Measurements from ENCODE around the gene EIF1AD. TPM values are rescaled to one million over a fixed set of nuclear protein-coding genes. Genes with fewer than 3 reads are reported as not detected.
A peak's percentile ranks its signal among the peaks of the same experiment; 100 is the strongest.

EIF1AD gene
- total RNA-seq, 3 donors from 2014 or later: 31.0 to 33.1 (median 31.0) TPM

DNA sequence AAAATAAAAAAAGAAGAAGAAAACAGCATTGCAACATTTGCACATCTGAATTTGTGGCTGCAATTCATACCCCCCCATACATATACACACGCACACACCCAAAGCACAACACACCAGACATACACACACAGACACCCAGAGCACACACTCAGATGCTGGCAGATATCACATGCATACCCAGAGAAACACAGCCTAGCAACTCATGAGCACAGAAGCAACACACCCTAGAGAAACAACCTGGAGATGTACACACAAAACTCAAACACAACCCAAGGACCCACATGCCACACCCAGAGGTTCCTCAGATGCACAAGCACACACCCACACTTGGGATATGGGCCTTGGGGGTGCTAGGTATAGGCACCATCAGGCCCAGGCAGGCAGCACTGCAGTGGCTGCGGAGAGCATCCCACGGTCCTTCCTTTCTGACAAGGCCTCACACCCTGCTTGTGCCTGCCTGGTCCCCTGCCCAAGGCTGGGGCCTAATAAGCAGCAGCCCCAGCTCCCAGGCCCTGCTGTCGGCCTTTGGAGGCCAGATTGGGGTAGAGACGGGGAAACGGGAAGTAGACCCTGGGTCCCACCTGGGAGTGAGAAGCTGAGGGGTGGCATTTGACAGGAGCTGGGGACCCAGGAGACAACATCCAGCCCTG lies 13.0 kb upstream of the EIF1AD start:
- DNase-seq (ENCODE audit: low spot score in 2 of 2): no peak
- Histone ChIP-seq H3K27me3 (peaks cover 0 to 6% of the 10 kb centered on the region in 2 donors), H3K36me3 (no peaks in the 10 kb centered on the region), H3K4me1 (peaks cover 0 to 9% of the 10 kb centered on the region in 2 donors), H3K9me3 (no peaks in the 10 kb centered on the region), H3K27ac (peak overlapping the region in 1 of 2 donors; percentile 63), H3K4me3 (no peak overlapping the region)
- intact Hi-C loops (cut with DNase I; ENCODE audit: low total_unique reads): no loop called here
- no peak for TF ChIP-seq POLR2AphosphoS5 (IDR thresholded peaks at IDR 0.05)
- no peak for TF ChIP-seq POLR2A (IDR thresholded peaks at IDR 0.05)
- no peak for TF ChIP-seq CTCF (IDR thresholded peaks at IDR 0.05)

DNA sequence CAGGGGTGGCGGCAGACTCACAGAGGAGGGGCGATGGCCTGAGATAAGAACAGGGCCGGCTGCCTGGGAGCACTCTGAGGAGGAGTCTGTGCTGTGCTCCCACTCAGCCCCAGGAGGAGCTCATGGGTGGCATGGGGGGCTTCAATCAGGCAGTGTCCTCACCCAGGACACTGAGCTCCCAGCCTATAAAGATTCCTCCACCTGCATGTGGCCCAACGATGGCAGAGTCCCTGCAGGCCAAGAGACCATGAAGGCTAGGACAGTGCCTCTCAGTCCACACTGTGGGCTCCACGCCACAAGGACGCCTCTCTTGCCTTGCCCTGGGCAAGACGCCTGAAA lies 11.8 kb upstream of the EIF1AD start:
- Histone ChIP-seq H3K27ac (no peak overlapping the region), H3K4me1 (peaks cover 0 to 9% of the 10 kb centered on the region in 2 donors), H3K27me3 (peaks cover 0 to 6% of the 10 kb centered on the region in 2 donors), H3K9me3 (no peaks in the 10 kb centered on the region), H3K4me3 (no peak overlapping the region), H3K36me3 (no peaks in the 10 kb centered on the region)
- intact Hi-C loops (cut with DNase I; ENCODE audit: low total_unique reads): no loop called here
- DNase-seq (ENCODE audit: low spot score in 2 of 2): no peak
- no peak for TF ChIP-seq CTCF (IDR thresholded peaks at IDR 0.05)
- TF ChIP-seq POLR2A (IDR thresholded peaks at IDR 0.05): no peak
- TF ChIP-seq POLR2AphosphoS5 (IDR thresholded peaks at IDR 0.05): no peak

DNA sequence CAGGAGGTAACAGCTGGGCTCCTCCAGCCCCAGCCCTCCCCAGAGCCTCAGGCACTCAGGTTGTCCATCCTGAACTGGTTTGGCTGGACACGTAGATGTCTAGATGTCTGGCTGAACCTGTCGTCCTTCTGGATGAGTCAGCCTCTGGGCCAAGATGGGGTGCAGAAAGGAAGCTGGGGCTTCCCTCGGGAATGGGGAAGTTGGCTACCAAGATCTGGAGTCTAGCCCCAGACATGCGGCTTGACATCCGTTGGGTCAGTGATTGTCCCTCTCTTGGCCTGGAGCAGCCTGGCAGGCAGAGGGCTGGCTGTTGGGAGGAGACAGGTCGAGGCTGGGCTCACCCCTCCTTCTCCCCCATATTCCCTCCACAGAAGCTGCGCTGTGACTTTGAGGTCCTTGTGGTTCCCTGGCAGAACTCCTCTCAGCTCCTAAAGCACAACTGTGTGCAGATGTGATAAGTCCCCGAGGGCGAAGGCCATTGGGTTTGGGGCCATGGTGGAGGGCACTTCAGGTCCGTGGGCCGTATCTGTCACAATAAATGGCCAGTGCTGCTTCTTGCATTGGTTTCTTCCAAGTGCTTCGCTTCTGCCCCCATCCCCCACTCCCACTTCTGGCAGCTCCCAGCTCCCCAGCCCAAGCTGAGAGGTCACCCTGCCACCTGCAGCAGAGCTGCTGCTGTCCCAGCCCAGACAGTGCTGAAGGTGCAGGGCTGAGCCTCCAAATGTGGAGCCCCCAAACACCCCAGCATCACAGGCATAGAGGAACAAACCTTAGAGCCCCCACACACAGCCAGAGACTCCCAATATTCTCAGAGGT lies 11.2 kb upstream of the EIF1AD start:
- Histone ChIP-seq H3K27me3 (peaks cover 0 to 6% of the 10 kb centered on the region in 2 donors), H3K4me3 (peak overlapping the region in 1 of 3 donors; percentile 15), H3K27ac (peak overlapping the region in 1 of 2 donors; percentile 45), H3K36me3 (no peaks in the 10 kb centered on the region), H3K4me1 (peaks cover 0 to 9% of the 10 kb centered on the region in 2 donors), H3K9me3 (no peaks in the 10 kb centered on the region)
- peak in 1 of 2 donors; percentile 72 for DNase-seq (ENCODE audit: low spot score in 2 of 2)
- TF ChIP-seq CTCF (IDR thresholded peaks at IDR 0.05) (no peak), POLR2AphosphoS5 (IDR thresholded peaks at IDR 0.05) (peak in 1 of 3 donors; percentile 50)
- intact Hi-C loops (cut with DNase I; ENCODE audit: low total_unique reads): no loop called here

DNA sequence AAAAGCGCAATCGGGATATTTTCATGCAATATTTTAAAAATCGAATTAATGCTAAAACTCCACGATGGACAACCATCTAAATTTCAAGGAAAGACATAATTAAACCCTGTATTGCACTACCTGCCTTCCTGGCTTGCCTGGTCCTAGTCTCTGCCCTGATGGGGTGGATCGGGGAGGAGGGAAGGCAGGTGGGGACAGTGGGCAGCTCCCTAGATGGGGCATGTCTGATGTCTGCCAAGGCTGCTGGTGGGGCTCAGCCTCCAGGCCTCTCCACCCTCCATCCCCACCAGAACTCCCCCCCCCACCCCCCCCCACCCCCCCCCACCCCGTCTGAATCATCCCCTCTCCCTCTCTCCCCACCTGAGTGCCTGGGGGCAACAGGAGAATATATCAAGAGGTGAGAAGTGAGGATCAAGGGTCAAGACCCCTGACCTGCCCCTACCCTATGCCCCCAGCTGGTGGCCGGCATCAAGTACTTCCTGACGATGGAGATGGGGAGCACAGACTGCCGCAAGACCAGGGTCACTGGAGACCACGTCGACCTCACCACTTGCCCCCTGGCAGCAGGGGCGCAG lies 10.5 kb upstream of the EIF1AD start:
- no peaks in the 10 kb centered on the region for H3K9me3 ChIP-seq
- intact Hi-C loops (cut with DNase I; ENCODE audit: low total_unique reads): no loop called here
- H3K36me3 ChIP-seq: no peaks in the 10 kb centered on the region
- H3K27ac ChIP-seq: peak overlapping the region in 1 of 2 donors; percentile 45
- H3K27me3 ChIP-seq: peaks cover 0 to 6% of the 10 kb centered on the region in 2 donors
- peaks cover 0 to 9% of the 10 kb centered on the region in 2 donors for H3K4me1 ChIP-seq
- peak overlapping the region in 2 of 3 donors; percentile 38 to 68 for H3K4me3 ChIP-seq
- no peak for DNase-seq (ENCODE audit: low spot score in 2 of 2)
- TF ChIP-seq CTCF (IDR thresholded peaks at IDR 0.05) (no peak), POLR2AphosphoS5 (IDR thresholded peaks at IDR 0.05) (no peak), POLR2A (IDR thresholded peaks at IDR 0.05) (no peak)

Measured in breast epithelium (tissue), 4 donors.